OCI-LY3 (cell line): Measurements from ENCODE around the gene PCSK7.
"Not testable (repeated sequence)": the region's sequence is repeated elsewhere in the genome, so short reads cannot be mapped to it uniquely, and the experiment has no call there.

Experiments
- EZH2phosphoT487 ChIP-seq: fragments of 200-600 bp; shearing (Covaris generic); IDR thresholded peaks from 2 replicates; pipeline ENCODE4 v1.6.1; 2018; ENCODE audit warnings: antibody characterized with exemption, mixed run types, low read depth
- TF ChIP-seq, protein P1 (sequence below): fragments of 200-600, 300-600 bp; sonication (generic); IDR thresholded peaks from 2 replicates; pipeline ENCODE4 v1.5.1; 2014; ENCODE audit warnings: antibody characterized with exemption, low read length, low read depth

DNA sequence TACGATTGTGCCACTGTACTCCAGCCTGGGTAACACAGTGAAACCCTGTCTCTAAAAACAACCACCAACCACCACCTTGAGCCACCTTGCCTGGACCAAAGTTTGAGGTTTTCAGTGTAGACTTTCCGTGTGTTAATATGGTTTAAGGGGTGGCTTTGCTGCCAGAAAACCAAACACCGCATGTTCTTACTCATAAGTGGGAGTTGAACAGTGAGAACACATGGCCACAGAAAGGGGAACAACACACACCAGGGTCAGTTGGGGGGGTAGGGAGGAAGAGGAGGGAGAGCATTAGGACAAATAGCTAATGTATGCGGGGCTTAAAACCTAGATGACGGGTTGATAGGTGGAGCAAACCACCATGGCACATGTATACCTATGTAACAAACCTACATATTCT lies 40.3 kb upstream of the PCSK7 start:
- TF ChIP-seq, protein P1, sequence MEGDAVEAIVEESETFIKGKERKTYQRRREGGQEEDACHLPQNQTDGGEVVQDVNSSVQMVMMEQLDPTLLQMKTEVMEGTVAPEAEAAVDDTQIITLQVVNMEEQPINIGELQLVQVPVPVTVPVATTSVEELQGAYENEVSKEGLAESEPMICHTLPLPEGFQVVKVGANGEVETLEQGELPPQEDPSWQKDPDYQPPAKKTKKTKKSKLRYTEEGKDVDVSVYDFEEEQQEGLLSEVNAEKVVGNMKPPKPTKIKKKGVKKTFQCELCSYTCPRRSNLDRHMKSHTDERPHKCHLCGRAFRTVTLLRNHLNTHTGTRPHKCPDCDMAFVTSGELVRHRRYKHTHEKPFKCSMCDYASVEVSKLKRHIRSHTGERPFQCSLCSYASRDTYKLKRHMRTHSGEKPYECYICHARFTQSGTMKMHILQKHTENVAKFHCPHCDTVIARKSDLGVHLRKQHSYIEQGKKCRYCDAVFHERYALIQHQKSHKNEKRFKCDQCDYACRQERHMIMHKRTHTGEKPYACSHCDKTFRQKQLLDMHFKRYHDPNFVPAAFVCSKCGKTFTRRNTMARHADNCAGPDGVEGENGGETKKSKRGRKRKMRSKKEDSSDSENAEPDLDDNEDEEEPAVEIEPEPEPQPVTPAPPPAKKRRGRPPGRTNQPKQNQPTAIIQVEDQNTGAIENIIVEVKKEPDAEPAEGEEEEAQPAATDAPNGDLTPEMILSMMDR = not testable (repeated sequence)
- TF ChIP-seq EZH2phosphoT487 = not testable (repeated sequence)
